Neutrophil (primary cell): Measurements from ENCODE around the gene ITIH3.

ENCODE experiments used
- H3K27ac ChIP-seq: fragments of 200-600 bp; sonication (generic); 2 replicates; pipeline ENCODE4 v1.5.1; 2016; ENCODE audit warnings: mild to moderate bottlenecking, moderate library complexity
- H3K27me3 ChIP-seq: fragments of 200-600 bp; sonication (generic); 2 replicates; pipeline ENCODE4 v1.6.0; 2016; ENCODE audit warnings: mild to moderate bottlenecking
- H3K36me3 ChIP-seq: fragments of 200-600 bp; sonication (generic); 2 replicates; pipeline ENCODE4 v1.5.1; 2017
- H3K4me1 ChIP-seq, 2 experiments: fragments of 200-600 bp in 1 of 2; sonication (generic) in 1 of 2; 1 replicate in 1 of 2; 2 replicates in 1 of 2; pipeline versions ENCODE4 v1.5.1 to v1.6.1; 2013 to 2016; ENCODE audit warnings: low read depth in 1 of 2, low read length in 1 of 2, mild to moderate bottlenecking in 1 of 2, moderate library complexity in 1 of 2; ENCODE audit not compliant: control insufficient read depth in 1 of 2, insufficient read depth in 1 of 2
- H3K4me3 ChIP-seq, 2 experiments: fragments of 200-600 bp in 1 of 2; sonication (generic) in 1 of 2; 1 replicate in 1 of 2; 2 replicates in 1 of 2; pipeline ENCODE4 v1.5.1; 2013 to 2016; ENCODE audit warnings: low read depth in 1 of 2, low read length in 1 of 2, mild to moderate bottlenecking in 1 of 2, moderate library complexity in 1 of 2
- H3K9me3 ChIP-seq: fragments of 200-600 bp; sonication (generic); 2 replicates; pipeline ENCODE4 v1.5.1; 2016
- TF ChIP-seq, protein P1 (sequence below): fragments of 200-600 bp; sonication (generic); IDR thresholded peaks from 2 replicates; pipeline ENCODE4 v1.5.1; 2016; ENCODE audit warnings: antibody characterized with exemption

Gene ITIH3

DNA sequence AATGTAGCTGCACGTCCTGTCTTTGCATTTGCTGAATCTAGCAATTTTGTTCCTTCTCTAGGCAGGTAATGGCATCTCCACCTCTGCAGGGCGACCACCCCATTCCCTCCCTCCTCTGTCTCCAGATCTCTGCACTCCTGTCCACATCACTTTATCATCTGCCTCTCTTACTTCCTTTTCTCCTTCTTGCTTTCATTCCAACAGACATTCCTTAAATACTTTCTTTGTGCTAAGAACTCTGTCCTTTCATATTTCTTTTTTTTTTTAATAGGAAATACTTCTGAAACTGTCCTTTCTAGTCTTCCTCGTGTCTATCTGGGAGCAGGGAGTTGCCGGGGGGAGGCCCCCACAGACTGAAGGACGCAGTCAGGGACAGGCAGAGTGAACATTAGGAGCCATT, 7.2 kb downstream of the ITIH3 start:
- Histone ChIP-seq H3K36me3 (no peaks in the 10 kb centered on the region), H3K4me3 (no peak overlapping the region), H3K27me3 (no peaks in the 10 kb centered on the region), H3K9me3 (no peaks in the 10 kb centered on the region), H3K4me1 (no peaks in the 10 kb centered on the region), H3K27ac (no peak overlapping the region)
- TF ChIP-seq, protein P1, sequence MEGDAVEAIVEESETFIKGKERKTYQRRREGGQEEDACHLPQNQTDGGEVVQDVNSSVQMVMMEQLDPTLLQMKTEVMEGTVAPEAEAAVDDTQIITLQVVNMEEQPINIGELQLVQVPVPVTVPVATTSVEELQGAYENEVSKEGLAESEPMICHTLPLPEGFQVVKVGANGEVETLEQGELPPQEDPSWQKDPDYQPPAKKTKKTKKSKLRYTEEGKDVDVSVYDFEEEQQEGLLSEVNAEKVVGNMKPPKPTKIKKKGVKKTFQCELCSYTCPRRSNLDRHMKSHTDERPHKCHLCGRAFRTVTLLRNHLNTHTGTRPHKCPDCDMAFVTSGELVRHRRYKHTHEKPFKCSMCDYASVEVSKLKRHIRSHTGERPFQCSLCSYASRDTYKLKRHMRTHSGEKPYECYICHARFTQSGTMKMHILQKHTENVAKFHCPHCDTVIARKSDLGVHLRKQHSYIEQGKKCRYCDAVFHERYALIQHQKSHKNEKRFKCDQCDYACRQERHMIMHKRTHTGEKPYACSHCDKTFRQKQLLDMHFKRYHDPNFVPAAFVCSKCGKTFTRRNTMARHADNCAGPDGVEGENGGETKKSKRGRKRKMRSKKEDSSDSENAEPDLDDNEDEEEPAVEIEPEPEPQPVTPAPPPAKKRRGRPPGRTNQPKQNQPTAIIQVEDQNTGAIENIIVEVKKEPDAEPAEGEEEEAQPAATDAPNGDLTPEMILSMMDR: no peak

DNA sequence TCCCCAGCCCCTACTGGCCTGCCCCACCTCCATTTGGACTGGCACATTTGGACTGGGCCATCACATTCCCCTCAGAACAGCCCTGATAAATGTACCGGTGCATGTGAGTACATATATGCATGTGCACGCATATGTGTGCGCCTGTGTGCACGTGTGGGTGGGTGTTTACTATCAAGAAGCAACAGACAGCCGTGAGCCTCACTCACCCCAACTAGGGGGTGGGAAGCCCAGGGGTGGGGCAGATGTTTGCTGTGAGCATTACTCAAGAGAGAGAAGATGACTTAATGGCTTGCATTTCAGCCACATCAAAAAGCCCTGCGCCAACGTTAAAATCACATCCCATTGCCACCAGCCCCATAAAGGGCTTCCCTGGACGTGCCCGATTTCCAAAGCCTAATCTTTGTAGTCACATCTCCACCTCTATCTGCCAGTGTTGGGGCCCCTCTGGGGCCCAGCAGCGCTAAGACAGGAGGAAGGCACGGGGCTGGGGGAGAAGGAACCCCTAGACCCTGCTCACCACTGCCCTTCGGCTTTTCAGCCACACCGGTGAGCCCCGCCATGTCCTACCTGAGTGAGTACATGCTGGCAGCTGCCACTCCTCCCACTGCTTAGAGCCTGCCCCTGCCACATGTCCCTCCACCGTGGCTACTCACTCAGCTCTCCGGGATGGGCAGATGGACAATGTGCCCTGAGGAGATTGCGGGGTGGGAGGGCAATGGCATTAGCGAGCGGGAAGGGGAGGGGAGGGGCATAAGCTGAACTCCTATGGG, 10.9 kb downstream of the ITIH3 start:
- Histone ChIP-seq H3K27ac (no peak overlapping the region), H3K9me3 (no peaks in the 10 kb centered on the region), H3K27me3 (no peaks in the 10 kb centered on the region), H3K4me1 (no peaks in the 10 kb centered on the region), H3K4me3 (no peak overlapping the region), H3K36me3 (no peaks in the 10 kb centered on the region)
- TF ChIP-seq, protein P1: no peak

DNA sequence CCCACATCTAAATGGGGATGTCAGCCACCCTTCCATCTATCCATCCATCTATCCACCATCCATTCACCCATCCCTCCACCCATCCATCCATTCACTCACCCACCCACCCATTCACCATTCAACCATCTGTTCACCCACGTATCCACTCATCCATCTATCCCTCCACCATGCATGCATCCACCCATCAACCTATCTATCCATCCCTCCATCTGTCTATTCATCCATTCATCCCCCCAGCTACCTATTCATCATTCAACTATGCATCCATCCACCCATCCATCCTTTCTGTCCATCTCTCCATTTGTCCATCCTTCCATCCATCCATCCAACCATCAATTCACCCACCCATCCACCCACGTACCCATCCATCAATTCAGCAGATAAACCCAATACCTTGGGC, 14.6 kb downstream of the ITIH3 start:
- Histone ChIP-seq H3K4me3 (no peak overlapping the region), H3K27ac (no peak overlapping the region), H3K4me1 (no peaks in the 10 kb centered on the region), H3K27me3 (no peaks in the 10 kb centered on the region), H3K36me3 (peaks cover 13% of the 10 kb centered on the region), H3K9me3 (no peaks in the 10 kb centered on the region)
- TF ChIP-seq, protein P1: no peak

DNA sequence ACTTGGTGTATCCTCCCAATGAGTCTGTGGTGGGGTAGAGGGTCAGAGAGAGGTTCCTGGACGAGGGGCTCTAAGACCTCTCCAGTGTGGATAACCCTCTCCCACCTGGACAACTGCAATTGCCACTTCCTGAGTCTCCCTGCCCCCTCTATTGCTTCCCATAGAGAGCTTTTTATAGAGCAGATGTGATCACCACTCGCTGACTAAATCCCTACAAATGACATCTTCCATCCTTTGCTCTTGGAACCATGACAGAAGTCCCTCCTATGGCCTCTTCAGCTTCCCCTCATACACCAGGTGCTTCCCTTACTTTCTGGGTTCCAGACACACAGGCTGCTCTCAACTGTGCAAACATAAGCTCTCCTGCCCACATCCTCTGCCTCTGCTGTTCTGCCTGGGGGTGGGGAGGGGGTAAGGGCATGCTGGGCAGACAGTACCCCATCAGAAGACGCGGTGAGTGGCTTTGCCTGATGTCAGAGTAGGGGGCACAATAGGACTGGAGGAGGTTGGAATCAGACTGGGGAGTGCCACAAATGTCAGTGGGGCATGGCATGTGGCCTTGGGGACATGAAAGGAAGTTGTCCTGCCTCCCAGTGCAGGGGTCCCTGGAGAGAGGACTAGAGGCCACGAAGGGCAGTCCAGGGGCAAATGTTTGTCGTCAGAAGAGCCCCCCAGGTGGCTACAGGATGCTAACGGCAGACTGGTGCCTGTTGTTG, 15.2 kb downstream of the ITIH3 start:
- Histone ChIP-seq H3K27me3 (no peaks in the 10 kb centered on the region), H3K9me3 (no peaks in the 10 kb centered on the region), H3K4me3 (no peak overlapping the region), H3K27ac (no peak overlapping the region), H3K36me3 (peaks cover 14% of the 10 kb centered on the region), H3K4me1 (no peaks in the 10 kb centered on the region)
- TF ChIP-seq, protein P1: no peak

DNA sequence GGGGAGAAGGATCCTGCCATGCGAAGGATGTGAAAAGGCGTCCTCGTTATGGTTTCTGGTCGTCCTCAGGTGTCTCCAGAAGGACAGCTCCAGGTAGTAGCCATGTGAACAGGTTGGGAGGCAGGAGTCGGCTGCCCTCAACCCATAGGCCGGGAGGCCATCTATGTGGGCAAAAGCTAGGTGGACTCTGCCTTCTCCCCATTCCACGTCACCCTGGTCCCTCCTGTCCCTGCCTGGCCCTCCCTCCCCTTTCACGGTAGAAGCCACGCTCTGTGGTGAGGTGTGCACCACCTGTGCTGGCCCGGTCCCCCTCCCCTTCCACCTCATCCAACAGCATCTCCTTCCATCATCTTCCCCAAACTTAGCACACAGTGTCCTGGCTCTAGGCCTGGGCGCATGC, 16.3 kb downstream of the ITIH3 start:
- TF ChIP-seq, protein P1: no peak
- no peaks in the 10 kb centered on the region for H3K27me3 ChIP-seq
- H3K9me3 ChIP-seq: no peaks in the 10 kb centered on the region
- H3K27ac ChIP-seq: no peak overlapping the region
- H3K36me3 ChIP-seq: peaks cover 14% of the 10 kb centered on the region
- H3K4me1 ChIP-seq: no peaks in the 10 kb centered on the region
- no peak overlapping the region for H3K4me3 ChIP-seq
